Uterus (tissue), 2 donors: Measurements from ENCODE around the gene NLRP13.

Experiments
- CTCF ChIP-seq, 4 experiments: fragments of 200-600 bp in 2 of 4; fragments of 450-650 bp in 2 of 4; sonication (generic) in 2 of 4; IDR thresholded peaks; one replicate each; pipeline ENCODE4 v1.5.1; 2016 to 2019; ENCODE audit warnings: antibody characterized with exemption in 4 of 4, mild to moderate bottlenecking in 2 of 4, moderate library complexity in 1 of 4
- POLR2A ChIP-seq, 2 donors: fragments of 450-650 bp; IDR thresholded peaks; one replicate each; pipeline ENCODE4 v1.6.1; 2016; ENCODE audit warnings: antibody characterized with exemption in 2 of 2, mild to moderate bottlenecking in 1 of 2, moderate library complexity in 1 of 2

DNA sequence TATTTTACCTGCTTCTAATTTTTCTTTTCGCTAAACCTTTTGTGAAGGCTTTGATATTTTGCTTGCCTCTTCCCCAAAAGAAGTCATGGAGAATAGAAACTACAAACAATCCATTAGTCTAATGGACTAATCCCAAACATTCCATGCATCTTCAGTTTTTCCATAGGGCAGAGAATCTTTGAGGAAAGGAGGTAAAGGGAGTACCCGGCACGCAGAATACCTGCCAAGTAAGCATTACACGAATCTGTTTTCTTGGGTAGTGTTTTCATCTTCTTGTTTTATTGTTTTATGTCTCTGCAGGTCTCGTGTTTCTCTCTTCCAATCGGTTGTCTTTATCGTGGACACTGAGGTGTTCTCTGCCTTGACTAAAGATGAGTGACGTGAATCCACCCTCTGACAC, 15.4 kb upstream of the NLRP13 start, which contains the start of gene NLRP8:
- no peak for TF ChIP-seq CTCF (IDR thresholded peaks at IDR 0.05)
- no peak for TF ChIP-seq POLR2A (IDR thresholded peaks at IDR 0.05)
